K562 (cell line): ENCODE data around the gene MYG1. TPM values are rescaled to one million over a fixed set of nuclear protein-coding genes. Genes with fewer than 3 reads are reported as not detected.
A peak's percentile ranks its signal among the peaks of the same experiment; 100 is the strongest.

Experiments
- CCNT2 ChIP-seq: IDR thresholded peaks from 2 replicates; pipeline ENCODE4 v1.6.1; 2011; ENCODE audit warnings: borderline replicate concordance, low read depth, mild to moderate bottlenecking, moderate library complexity, mixed read lengths, low read length; ENCODE audit not compliant: insufficient read length; ENCODE audit errors: extremely low read depth
- CTBP1 ChIP-seq: fragments of 450-650 bp; IDR thresholded peaks from 2 replicates; pipeline ENCODE4 v1.6.1; 2016; ENCODE audit warnings: borderline replicate concordance
- E2F3 ChIP-seq: fragments of 250-450 bp; sonication (Bioruptor Pico); IDR thresholded peaks from 2 replicates; pipeline ENCODE4 v1.4.0; 2020; ENCODE audit warnings: mild to moderate bottlenecking
- HDAC3 ChIP-seq: fragments of 450-650 bp; IDR thresholded peaks from 2 replicates; pipeline ENCODE4 v1.6.1; 2018; ENCODE audit warnings: borderline replicate concordance, mild to moderate bottlenecking, moderate library complexity; ENCODE audit not compliant: partially characterized antibody
- MTA3 ChIP-seq: fragments of 450-650 bp; formaldehyde crosslinking; IDR thresholded peaks from 2 replicates; pipeline ENCODE4 v1.6.1; 2017; ENCODE audit warnings: mild to moderate bottlenecking, borderline replicate concordance
- NFATC3 ChIP-seq: fragments of 450-650 bp; IDR thresholded peaks from 2 replicates; pipeline ENCODE4 v1.6.1; 2017; ENCODE audit warnings: mild to moderate bottlenecking
- RBM34 ChIP-seq: fragments of 200-400 bp; formaldehyde crosslinking; IDR thresholded peaks from 2 replicates; pipeline ENCODE4 v1.6.1; 2018; ENCODE audit warnings: low read length, borderline replicate concordance; ENCODE audit not compliant: insufficient read depth
- SRF ChIP-seq, 2 experiments: fragments of 250-450, 450-650 bp in 1 of 2; sonication (Bioruptor Pico) in 1 of 2; sonication (generic) in 1 of 2; formaldehyde crosslinking; IDR thresholded peaks; 2 replicates each; pipeline versions ENCODE4 v1.5.0 to v1.5.1; 2020 to 2022; ENCODE audit warnings: mild to moderate bottlenecking in 1 of 2, missing genetic modification reagents in 1 of 2
- SRSF1 ChIP-seq: fragments of 200-400 bp; formaldehyde crosslinking; IDR thresholded peaks from 2 replicates; pipeline ENCODE4 v1.6.1; 2017; ENCODE audit warnings: mild to moderate bottlenecking, low read depth, low read length, moderate library complexity
- ZNF12 ChIP-seq: sonication (generic); formaldehyde crosslinking; IDR thresholded peaks from 2 replicates; pipeline ENCODE4 v1.4.0; 2020; ENCODE audit warnings: mild to moderate bottlenecking, missing genetic modification reagents
- ZNF41 ChIP-seq: fragments of 250-450 bp; sonication (Bioruptor Pico); conservative IDR thresholded peaks from 2 replicates; pipeline ENCODE4 v1.4.0; 2020; ENCODE audit warnings: mild to moderate bottlenecking
- polyA plus RNA-seq, 8 experiments: library from polyadenylated mRNA; depleted of rRNA in 4 of 8; stranded (reverse) in 5 of 8; unstranded in 3 of 8; fragments of >200 nt; fragmentation: Nextera tagmentation in 2 of 8; fragmentation: Illumina TruSeq in 1 of 8; extraction: Ambion mirVana in 2 of 8; extraction: Trizol in 1 of 8; gene quantifications; 2 replicates each; pipeline versions ENCODE4 v1.2.1 to v1.2.3, GENCODE V29; 2011 to 2014; ENCODE audit warnings: inconsistent platforms in 1 of 8, missing spikeins in 1 of 8
- total RNA-seq, 7 experiments: library from RNA; depleted of rRNA in 6 of 7; stranded (reverse); fragments of >200 nt in 6 of 7; fragmentation: Illumina TruSeq in 2 of 7; extraction: Trizol in 2 of 7; gene quantifications; 2 replicates each; pipeline versions ENCODE4 v1.2.1 to v1.2.3, GENCODE V29; 2011 to 2021; ENCODE audit warnings: low replicate concordance in 1 of 7
- TF ChIP-seq, protein P1 (sequence below): conservative IDR thresholded peaks from 2 replicates; pipeline ENCODE4 v1.6.1; 2011; ENCODE audit warnings: low read depth, mild to moderate bottlenecking, low read length; ENCODE audit not compliant: control insufficient read depth
- TF ChIP-seq, protein P2 (sequence below): sonication (generic); formaldehyde crosslinking; IDR thresholded peaks from 2 replicates; pipeline ENCODE4 v1.9.0; 2022; ENCODE audit warnings: mild to moderate bottlenecking, missing genetic modification reagents
- TF ChIP-seq, protein P3 (sequence below): fragments of 450-650 bp; IDR thresholded peaks from 2 replicates; pipeline ENCODE4 v1.6.1; 2018; ENCODE audit warnings: mild to moderate bottlenecking, low read depth; ENCODE audit not compliant: partially characterized antibody
- TF ChIP-seq, protein P4 (sequence below): fragments of 450-650 bp; formaldehyde crosslinking; IDR thresholded peaks from 2 replicates; pipeline ENCODE4 v1.4.0; 2020; ENCODE audit warnings: mild to moderate bottlenecking, moderate library complexity
- TF ChIP-seq, protein P5 (sequence below): sonication (generic); formaldehyde crosslinking; IDR thresholded peaks from 2 replicates; pipeline ENCODE4 v1.8.0; 2023; ENCODE audit warnings: mild to moderate bottlenecking, missing genetic modification reagents
- TF ChIP-seq, protein P6 (sequence below): sonication (generic); formaldehyde crosslinking; IDR thresholded peaks from 2 replicates; pipeline ENCODE4 v1.8.0; 2023; ENCODE audit warnings: mild to moderate bottlenecking, missing genetic modification reagents

The MYG1 gene
- total and polyA plus RNA-seq, 9 of the 15 experiments (the other 6 are each of a cell fraction or from before 2014, with no cell fraction given) = 0.45 to 5.6 (median 2.1) TPM

DNA sequence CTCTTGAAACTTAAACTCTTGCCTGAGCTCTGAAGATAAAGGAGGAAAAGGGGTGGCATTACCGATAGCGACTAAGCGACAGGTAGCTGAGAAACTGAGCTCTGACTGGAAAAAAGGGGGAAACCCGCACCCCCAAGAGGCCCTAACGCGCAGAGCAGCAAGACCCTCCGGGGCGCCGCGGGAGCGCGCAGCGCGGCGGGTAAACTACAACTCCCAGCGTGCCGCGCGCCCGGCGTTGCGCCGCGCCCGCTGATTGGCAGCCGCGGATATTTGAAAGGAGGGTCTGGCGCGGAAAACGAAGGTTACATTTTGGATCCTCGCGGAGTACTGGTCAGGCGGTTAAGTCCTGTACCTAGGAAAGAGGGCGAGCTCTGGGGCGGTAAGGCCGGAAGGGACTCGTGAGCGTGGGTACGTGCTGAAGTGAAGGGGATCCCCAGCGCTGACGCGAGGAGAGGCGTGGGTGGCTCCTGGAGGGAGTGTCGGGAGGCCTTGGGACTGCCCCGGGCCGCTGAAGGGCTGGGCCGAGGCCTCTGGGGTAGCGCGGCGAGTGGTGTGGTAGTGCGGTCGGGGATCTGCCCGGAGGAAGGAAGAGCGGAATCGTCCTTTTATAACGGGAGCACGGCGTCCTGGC is 31.4 kb upstream of the MYG1 start, which contains the start of gene ESPL1 (continued):
- TF ChIP-seq, protein P1, sequence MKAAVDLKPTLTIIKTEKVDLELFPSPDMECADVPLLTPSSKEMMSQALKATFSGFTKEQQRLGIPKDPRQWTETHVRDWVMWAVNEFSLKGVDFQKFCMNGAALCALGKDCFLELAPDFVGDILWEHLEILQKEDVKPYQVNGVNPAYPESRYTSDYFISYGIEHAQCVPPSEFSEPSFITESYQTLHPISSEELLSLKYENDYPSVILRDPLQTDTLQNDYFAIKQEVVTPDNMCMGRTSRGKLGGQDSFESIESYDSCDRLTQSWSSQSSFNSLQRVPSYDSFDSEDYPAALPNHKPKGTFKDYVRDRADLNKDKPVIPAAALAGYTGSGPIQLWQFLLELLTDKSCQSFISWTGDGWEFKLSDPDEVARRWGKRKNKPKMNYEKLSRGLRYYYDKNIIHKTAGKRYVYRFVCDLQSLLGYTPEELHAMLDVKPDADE = peak; percentile 90
- TF ChIP-seq HDAC3 = no peak
- TF ChIP-seq, protein P2, sequence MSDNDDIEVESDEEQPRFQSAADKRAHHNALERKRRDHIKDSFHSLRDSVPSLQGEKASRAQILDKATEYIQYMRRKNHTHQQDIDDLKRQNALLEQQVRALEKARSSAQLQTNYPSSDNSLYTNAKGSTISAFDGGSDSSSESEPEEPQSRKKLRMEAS (CRISPR knock-in tag) = peak; percentile 78
- TF ChIP-seq ZNF12 = 0 out of 2 replicates have a peak, but pooled peaks have one; percentile 49
- TF ChIP-seq ZNF41 (CRISPR knock-in tag) = no peak
- TF ChIP-seq E2F3 (CRISPR knock-in tag) = peak; percentile 40; the same call in 1 of the 2 replicates
- peak; percentile 31; the same call in 1 of the 2 replicates for TF ChIP-seq CTBP1
- TF ChIP-seq, protein P3, sequence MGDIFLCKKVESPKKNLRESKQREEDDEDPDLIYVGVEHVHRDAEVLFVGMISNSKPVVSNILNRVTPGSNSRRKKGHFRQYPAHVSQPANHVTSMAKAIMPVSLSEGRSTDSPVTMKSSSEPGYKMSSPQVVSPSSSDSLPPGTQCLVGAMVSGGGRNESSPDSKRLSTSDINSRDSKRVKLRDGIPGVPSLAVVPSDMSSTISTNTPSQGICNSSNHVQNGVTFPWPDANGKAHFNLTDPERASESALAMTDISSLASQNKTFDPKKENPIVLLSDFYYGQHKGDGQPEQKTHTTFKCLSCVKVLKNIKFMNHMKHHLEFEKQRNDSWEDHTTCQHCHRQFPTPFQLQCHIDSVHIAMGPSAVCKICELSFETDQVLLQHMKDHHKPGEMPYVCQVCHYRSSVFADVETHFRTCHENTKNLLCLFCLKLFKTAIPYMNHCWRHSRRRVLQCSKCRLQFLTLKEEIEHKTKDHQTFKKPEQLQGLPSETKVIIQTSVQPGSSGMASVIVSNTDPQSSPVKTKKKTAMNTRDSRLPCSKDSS = no peak
- TF ChIP-seq MTA3 = 0 out of 2 replicates have a peak, but pooled peaks have one; percentile 74
- TF ChIP-seq, protein P4, sequence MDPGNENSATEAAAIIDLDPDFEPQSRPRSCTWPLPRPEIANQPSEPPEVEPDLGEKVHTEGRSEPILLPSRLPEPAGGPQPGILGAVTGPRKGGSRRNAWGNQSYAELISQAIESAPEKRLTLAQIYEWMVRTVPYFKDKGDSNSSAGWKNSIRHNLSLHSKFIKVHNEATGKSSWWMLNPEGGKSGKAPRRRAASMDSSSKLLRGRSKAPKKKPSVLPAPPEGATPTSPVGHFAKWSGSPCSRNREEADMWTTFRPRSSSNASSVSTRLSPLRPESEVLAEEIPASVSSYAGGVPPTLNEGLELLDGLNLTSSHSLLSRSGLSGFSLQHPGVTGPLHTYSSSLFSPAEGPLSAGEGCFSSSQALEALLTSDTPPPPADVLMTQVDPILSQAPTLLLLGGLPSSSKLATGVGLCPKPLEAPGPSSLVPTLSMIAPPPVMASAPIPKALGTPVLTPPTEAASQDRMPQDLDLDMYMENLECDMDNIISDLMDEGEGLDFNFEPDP = no peak
- TF ChIP-seq SRSF1 = no peak
- TF ChIP-seq, protein P5, sequence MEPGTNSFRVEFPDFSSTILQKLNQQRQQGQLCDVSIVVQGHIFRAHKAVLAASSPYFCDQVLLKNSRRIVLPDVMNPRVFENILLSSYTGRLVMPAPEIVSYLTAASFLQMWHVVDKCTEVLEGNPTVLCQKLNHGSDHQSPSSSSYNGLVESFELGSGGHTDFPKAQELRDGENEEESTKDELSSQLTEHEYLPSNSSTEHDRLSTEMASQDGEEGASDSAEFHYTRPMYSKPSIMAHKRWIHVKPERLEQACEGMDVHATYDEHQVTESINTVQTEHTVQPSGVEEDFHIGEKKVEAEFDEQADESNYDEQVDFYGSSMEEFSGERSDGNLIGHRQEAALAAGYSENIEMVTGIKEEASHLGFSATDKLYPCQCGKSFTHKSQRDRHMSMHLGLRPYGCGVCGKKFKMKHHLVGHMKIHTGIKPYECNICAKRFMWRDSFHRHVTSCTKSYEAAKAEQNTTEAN (CRISPR knock-in tag) = no peak
- TF ChIP-seq NFATC3 = no peak
- TF ChIP-seq RBM34 = no peak
- TF ChIP-seq, protein P6, sequence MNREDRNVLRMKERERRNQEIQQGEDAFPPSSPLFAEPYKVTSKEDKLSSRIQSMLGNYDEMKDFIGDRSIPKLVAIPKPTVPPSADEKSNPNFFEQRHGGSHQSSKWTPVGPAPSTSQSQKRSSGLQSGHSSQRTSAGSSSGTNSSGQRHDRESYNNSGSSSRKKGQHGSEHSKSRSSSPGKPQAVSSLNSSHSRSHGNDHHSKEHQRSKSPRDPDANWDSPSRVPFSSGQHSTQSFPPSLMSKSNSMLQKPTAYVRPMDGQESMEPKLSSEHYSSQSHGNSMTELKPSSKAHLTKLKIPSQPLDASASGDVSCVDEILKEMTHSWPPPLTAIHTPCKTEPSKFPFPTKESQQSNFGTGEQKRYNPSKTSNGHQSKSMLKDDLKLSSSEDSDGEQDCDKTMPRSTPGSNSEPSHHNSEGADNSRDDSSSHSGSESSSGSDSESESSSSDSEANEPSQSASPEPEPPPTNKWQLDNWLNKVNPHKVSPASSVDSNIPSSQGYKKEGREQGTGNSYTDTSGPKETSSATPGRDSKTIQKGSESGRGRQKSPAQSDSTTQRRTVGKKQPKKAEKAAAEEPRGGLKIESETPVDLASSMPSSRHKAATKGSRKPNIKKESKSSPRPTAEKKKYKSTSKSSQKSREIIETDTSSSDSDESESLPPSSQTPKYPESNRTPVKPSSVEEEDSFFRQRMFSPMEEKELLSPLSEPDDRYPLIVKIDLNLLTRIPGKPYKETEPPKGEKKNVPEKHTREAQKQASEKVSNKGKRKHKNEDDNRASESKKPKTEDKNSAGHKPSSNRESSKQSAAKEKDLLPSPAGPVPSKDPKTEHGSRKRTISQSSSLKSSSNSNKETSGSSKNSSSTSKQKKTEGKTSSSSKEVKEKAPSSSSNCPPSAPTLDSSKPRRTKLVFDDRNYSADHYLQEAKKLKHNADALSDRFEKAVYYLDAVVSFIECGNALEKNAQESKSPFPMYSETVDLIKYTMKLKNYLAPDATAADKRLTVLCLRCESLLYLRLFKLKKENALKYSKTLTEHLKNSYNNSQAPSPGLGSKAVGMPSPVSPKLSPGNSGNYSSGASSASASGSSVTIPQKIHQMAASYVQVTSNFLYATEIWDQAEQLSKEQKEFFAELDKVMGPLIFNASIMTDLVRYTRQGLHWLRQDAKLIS (CRISPR knock-in tag) = no peak
- peak; percentile 65 for TF ChIP-seq CCNT2
- TF ChIP-seq SRF (CRISPR knock-in tag; IDR thresholded peaks at IDR 0.05) = no peak
